ENCODE results near the gene TMPRSS11F.

Gene TMPRSS11F

GRCh38 chr4:68077301-68077700 is 52.4 kb downstream of the TMPRSS11F start:
- no peak for DNase-seq (ENCODE audit: low spot score)

GRCh38 chr4:68076194-68076593 is 53.5 kb downstream of the TMPRSS11F start:
- no peak for DNase-seq (ENCODE audit: low spot score)

DNA sequence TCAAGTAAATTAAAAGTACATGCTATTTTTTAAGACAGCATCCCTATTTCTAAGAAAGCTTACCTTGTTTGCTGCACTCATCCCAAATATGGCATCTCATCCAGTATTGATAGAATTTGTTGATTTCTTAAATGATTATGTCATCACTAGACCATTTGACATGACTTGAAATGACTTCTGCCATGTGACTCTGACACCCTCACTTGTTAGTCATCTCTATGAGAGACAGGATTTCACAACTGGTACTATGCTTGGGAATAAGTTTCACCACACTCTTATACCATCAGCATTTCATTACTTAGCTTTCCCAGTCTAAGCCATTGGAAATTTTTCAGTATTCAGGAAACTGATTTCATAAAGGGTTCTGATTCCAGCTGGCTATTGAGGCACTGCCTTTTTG is 55.3 kb downstream of the TMPRSS11F start:
- DNase-seq (ENCODE audit: low spot score): no peak

- DNase-seq (ENCODE audit: low spot score): no peak
Observed at GRCh38 chr4:68070302-68070701, 59.4 kb downstream of the TMPRSS11F start.

DNA sequence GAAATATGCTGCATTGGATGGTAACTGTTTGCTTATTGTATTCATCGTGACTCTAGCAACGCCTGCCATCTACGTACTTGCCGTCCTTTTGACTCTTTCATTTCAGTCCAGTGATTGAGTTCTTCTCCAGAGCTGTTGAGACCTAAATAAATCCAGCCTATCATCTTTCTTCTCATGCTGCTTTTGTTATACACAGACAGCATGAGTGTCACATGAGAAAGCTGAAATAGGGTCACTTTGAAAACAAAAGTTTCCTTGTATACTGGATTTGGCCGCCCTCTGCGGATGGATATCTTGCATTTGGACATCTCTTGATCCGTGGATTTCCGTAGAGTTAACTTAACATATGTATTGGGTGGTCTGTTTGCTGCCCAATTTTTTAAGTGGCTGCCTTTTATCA is 67.2 kb downstream of the TMPRSS11F start:
- no peak for DNase-seq (ENCODE audit: low spot score)

GRCh38 chr4:68038272-68038671 is 91.4 kb downstream of the TMPRSS11F start:
- no peak for DNase-seq (ENCODE audit: low spot score)

GRCh38 chr4:68021185-68021584 is 108.5 kb downstream of the TMPRSS11F start:
- no peak for DNase-seq (ENCODE audit: low spot score)

GRCh38 chr4:68011684-68012083 is 118.0 kb downstream of the TMPRSS11F start:
- no peak for DNase-seq (ENCODE audit: low spot score)
